ENCODE data around the gene ACBD4.

Gene ACBD4

GRCh38 chr17:45148183-45149036 lies 12.9 kb downstream of the ACBD4 start, which contains the start of gene HEXIM1 (continued):
- peak; percentile 99 for TF ChIP-seq ZNF645 (tag by site-specific recombination; IDR thresholded peaks at IDR 0.05)
- 0 out of 2 replicates have a peak, but pooled peaks have one; percentile 87 for TF ChIP-seq ZNF48 (tag by site-specific recombination; IDR thresholded peaks at IDR 0.05)
- TF ChIP-seq HOXA7 (CRISPR knock-in tag; IDR thresholded peaks at IDR 0.05; ENCODE audit: borderline replicate concordance): no peak
- peak; percentile 80 for TF ChIP-seq YY1 (tag by site-specific recombination; IDR thresholded peaks at IDR 0.05)
- TF ChIP-seq ZNF175 (tag by site-specific recombination; IDR thresholded peaks at IDR 0.05): no peak
- TF ChIP-seq ZNF133 (tag by site-specific recombination; IDR thresholded peaks at IDR 0.05): no peak; the same call in 1 of the 2 replicates
- peak; percentile 98 for TF ChIP-seq ZFHX2 (tag by site-specific recombination; conservative IDR thresholded peaks at IDR 0.05)
- no peak for TF ChIP-seq ZNF311 (tag by site-specific recombination; IDR thresholded peaks at IDR 0.05; ENCODE audit: borderline replicate concordance)
- peak; percentile 95 for TF ChIP-seq TSHZ1 (tag by site-specific recombination; IDR thresholded peaks at IDR 0.05; ENCODE audit: borderline replicate concordance)
- TF ChIP-seq ZNF501 (tag by site-specific recombination; IDR thresholded peaks at IDR 0.05): peak; percentile 99
- TF ChIP-seq MEIS1 (CRISPR knock-in tag; IDR thresholded peaks at IDR 0.05; ENCODE audit: borderline replicate concordance): no peak
- TF ChIP-seq ZBTB10 (tag by site-specific recombination; IDR thresholded peaks at IDR 0.05): peak; percentile 99
- TF ChIP-seq ZNF654 (tag by site-specific recombination; IDR thresholded peaks at IDR 0.05; ENCODE audit: low read depth): peak; percentile 44
- peak; percentile 99 for TF ChIP-seq ZFP41 (tag by site-specific recombination; IDR thresholded peaks at IDR 0.05; ENCODE audit: borderline replicate concordance)
- peak; percentile 67 for TF ChIP-seq ATF2 (tag by site-specific recombination; IDR thresholded peaks at IDR 0.05; ENCODE audit: low read depth)
- TF ChIP-seq ZNF433 (tag by site-specific recombination; IDR thresholded peaks at IDR 0.05; ENCODE audit: low read depth): 0 out of 2 replicates have a peak, but pooled peaks have one; percentile 19
- no peak; the same call in 1 of the 2 replicates for TF ChIP-seq ZNF776 (tag by site-specific recombination; IDR thresholded peaks at IDR 0.05; ENCODE audit: borderline replicate concordance)
- TF ChIP-seq ZNF571 (tag by site-specific recombination; IDR thresholded peaks at IDR 0.05): no peak
- no peak for TF ChIP-seq ZNF416 (tag by site-specific recombination; IDR thresholded peaks at IDR 0.05)
- TF ChIP-seq ZNF324 (tag by site-specific recombination; IDR thresholded peaks at IDR 0.05): peak; percentile 99
- TF ChIP-seq ZNF548 (tag by site-specific recombination; IDR thresholded peaks at IDR 0.05): 0 out of 2 replicates have a peak, but pooled peaks have one; percentile 42
- no peak for TF ChIP-seq ZNF114 (tag by site-specific recombination; IDR thresholded peaks at IDR 0.05)
- peak; percentile 96 for TF ChIP-seq ZSCAN30 (tag by site-specific recombination; IDR thresholded peaks at IDR 0.05)
- TF ChIP-seq ZBTB1 (tag by site-specific recombination; IDR thresholded peaks at IDR 0.05): peak; percentile 78; the same call in 1 of the 2 replicates
- peak; percentile 65 for TF ChIP-seq ZNF146 (tag by site-specific recombination; IDR thresholded peaks at IDR 0.05)
- peak; percentile 99 for TF ChIP-seq ZFP37 (tag by site-specific recombination; IDR thresholded peaks at IDR 0.05)
- TF ChIP-seq IKZF3 (tag by site-specific recombination; IDR thresholded peaks at IDR 0.05): peak; percentile 100
- TF ChIP-seq ZNF138 (tag by site-specific recombination; IDR thresholded peaks at IDR 0.05; ENCODE audit: borderline replicate concordance): no peak
- peak; percentile 40 for TF ChIP-seq ZNF510 (tag by site-specific recombination; IDR thresholded peaks at IDR 0.05; ENCODE audit: insufficient replicate concordance)
- no peak for TF ChIP-seq ZNF354C (tag by site-specific recombination; IDR thresholded peaks at IDR 0.05; ENCODE audit: borderline replicate concordance, low read depth)
- TF ChIP-seq SCRT1 (tag by site-specific recombination; IDR thresholded peaks at IDR 0.05; ENCODE audit: borderline replicate concordance): no peak; the same call in 1 of the 2 replicates
- TF ChIP-seq ZNF843 (tag by site-specific recombination; IDR thresholded peaks at IDR 0.05): peak; percentile 96

Data from HEK293 (cell line).